Mesenchymal stem cell (in vitro differentiated cells and primary cell): ENCODE data around the gene DZANK1.

ENCODE experiments used
- DNase-seq: peaks from one replicate; pipeline ENCODE4 v3.0.0-alpha.2; 2013
- H2AFZ ChIP-seq: one replicate; pipeline ENCODE4 v1.6.1; 2013; ENCODE audit warnings: low read depth, mild to moderate bottlenecking, control low read depth, inconsistent platforms, low read length, moderate library complexity
- H2AK5ac ChIP-seq: 2 replicates; pipeline ENCODE4 v1.6.1; 2013; ENCODE audit warnings: low read length, moderate library complexity, mild to moderate bottlenecking, inconsistent platforms; ENCODE audit not compliant: severe bottlenecking
- H2BK120ac ChIP-seq: one replicate; pipeline ENCODE4 v1.6.1; 2013; ENCODE audit warnings: low read depth, mild to moderate bottlenecking, inconsistent platforms, low read length, moderate library complexity
- H2BK12ac ChIP-seq, 2 experiments: one replicate each; pipeline ENCODE4 v1.6.1; 2013; ENCODE audit warnings: inconsistent platforms in 2 of 2, low read length in 2 of 2, mild to moderate bottlenecking in 2 of 2, moderate library complexity in 2 of 2, control low read depth in 1 of 2
- H2BK15ac ChIP-seq: one replicate; pipeline ENCODE4 v1.6.1; 2013; ENCODE audit warnings: mild to moderate bottlenecking, low read depth, inconsistent platforms; ENCODE audit not compliant: poor library complexity, severe bottlenecking
- H2BK5ac ChIP-seq: 2 replicates; pipeline ENCODE4 v1.6.1; 2013; ENCODE audit warnings: low read depth, mild to moderate bottlenecking, low read length, control low read depth, inconsistent platforms; ENCODE audit not compliant: poor library complexity, severe bottlenecking
- H3K14ac ChIP-seq, 2 experiments: one replicate each; pipeline ENCODE4 v1.6.1; 2013; ENCODE audit warnings: inconsistent platforms in 2 of 2, low read length in 2 of 2, control low read depth in 1 of 2, mild to moderate bottlenecking in 1 of 2, moderate library complexity in 1 of 2
- H3K18ac ChIP-seq, 2 experiments: one replicate each; pipeline ENCODE4 v1.6.1; 2013; ENCODE audit warnings: inconsistent platforms in 2 of 2, low read length in 2 of 2, control low read depth in 1 of 2, low read depth in 1 of 2, mild to moderate bottlenecking in 1 of 2
- H3K23ac ChIP-seq, 2 experiments: one replicate each; pipeline ENCODE4 v1.6.1; 2013; ENCODE audit warnings: inconsistent platforms in 2 of 2, low read length in 2 of 2, mild to moderate bottlenecking in 2 of 2, moderate library complexity in 2 of 2, control low read depth in 1 of 2
- H3K27ac ChIP-seq: 2 replicates; pipeline ENCODE4 v1.5.1; 2013; ENCODE audit warnings: mild to moderate bottlenecking, moderate library complexity, low read length, control low read depth, inconsistent platforms; ENCODE audit not compliant: poor library complexity, severe bottlenecking
- H3K27me3 ChIP-seq, 2 experiments: 2 replicates each; pipeline versions ENCODE4 v1.6.1 to v1.7.0; 2013; ENCODE audit warnings: low read length in 2 of 2, mild to moderate bottlenecking in 2 of 2, moderate library complexity in 2 of 2, control low read depth in 1 of 2, inconsistent platforms in 1 of 2; ENCODE audit not compliant: control insufficient read depth in 1 of 2, insufficient read depth in 1 of 2
- H3K36me3 ChIP-seq, 2 experiments: 2 replicates each; pipeline versions ENCODE4 v1.6.1 to v1.7.0; 2013; ENCODE audit warnings: low read length in 2 of 2, control low read depth in 1 of 2, inconsistent platforms in 1 of 2, low read depth in 1 of 2, mild to moderate bottlenecking in 1 of 2; ENCODE audit not compliant: insufficient read depth in 2 of 2, control insufficient read depth in 1 of 2
- H3K4ac ChIP-seq, 2 experiments: one replicate each; pipeline ENCODE4 v1.6.1; 2013; ENCODE audit warnings: inconsistent platforms in 2 of 2, low read length in 2 of 2, mild to moderate bottlenecking in 2 of 2, moderate library complexity in 2 of 2, control low read depth in 1 of 2, low read depth in 1 of 2
- H3K4me1 ChIP-seq: 2 replicates; pipeline ENCODE4 v1.6.1; 2013; ENCODE audit warnings: low read depth, low read length, control low read depth; ENCODE audit not compliant: control insufficient read depth, insufficient read depth
- H3K4me2 ChIP-seq: 2 replicates; pipeline ENCODE4 v1.6.1; 2013; ENCODE audit warnings: low read length, mild to moderate bottlenecking, inconsistent platforms; ENCODE audit not compliant: poor library complexity, severe bottlenecking
- H3K4me3 ChIP-seq, 2 experiments: 2 replicates each; pipeline versions ENCODE4 v1.5.1 to v1.7.0; 2013; ENCODE audit warnings: low read length in 2 of 2, mild to moderate bottlenecking in 2 of 2, control low read depth in 1 of 2, low read depth in 1 of 2; ENCODE audit not compliant: insufficient read depth in 1 of 2
- H3K79me1 ChIP-seq: replicated peaks from 2 replicates; pipeline ENCODE4 v1.6.1; 2013; ENCODE audit warnings: mild to moderate bottlenecking, control low read depth, low read length, inconsistent platforms; ENCODE audit not compliant: poor library complexity, severe bottlenecking
- H3K9ac ChIP-seq: 2 replicates; pipeline ENCODE4 v1.7.0; 2013; ENCODE audit warnings: mild to moderate bottlenecking, low read length, moderate library complexity
- H3K9me3 ChIP-seq: 2 replicates; pipeline ENCODE4 v1.7.0; 2013; ENCODE audit warnings: mild to moderate bottlenecking, low read length; ENCODE audit not compliant: control insufficient read depth
- H4K8ac ChIP-seq: one replicate; pipeline ENCODE4 v1.6.1; 2013; ENCODE audit warnings: inconsistent platforms, mild to moderate bottlenecking, low read length, moderate library complexity
- H4K91ac ChIP-seq: one replicate; pipeline ENCODE4 v1.6.1; 2013; ENCODE audit warnings: mild to moderate bottlenecking, low read length, inconsistent platforms
- WGBS: methylation state at CpG from one replicate; pipeline ENCODE4 v1.1.7; 2013; ENCODE audit warnings: mixed read lengths; 5-methylcytosine and 5-hydroxymethylcytosine counted together

The DZANK1 gene

GRCh38 chr20:18390201-18390600 lies 76.6 kb downstream of the DZANK1 start:
- H2AFZ ChIP-seq, result no peak overlapping the region
- no peak overlapping the region for H2BK15ac ChIP-seq
- no peak overlapping the region for H3K9ac ChIP-seq
- H3K27me3 ChIP-seq, result no peaks in the 10 kb centered on the region
- H3K4me2 ChIP-seq, result no peak overlapping the region
- H3K14ac ChIP-seq, result no peak overlapping the region
- H3K4ac ChIP-seq, result no peak overlapping the region
- H3K27ac ChIP-seq, result no peak overlapping the region
- peaks cover 5% of the 10 kb centered on the region for H3K4me1 ChIP-seq
- no peak overlapping the region for H2BK120ac ChIP-seq
- no peak overlapping the region for H2BK12ac ChIP-seq
- H3K23ac ChIP-seq, result no peak overlapping the region
- H2AK5ac ChIP-seq, result no peak overlapping the region
- no peak overlapping the region for H2BK5ac ChIP-seq
- no peak overlapping the region for H3K18ac ChIP-seq
- DNase-seq, result no peak
- H3K36me3 ChIP-seq, result no peaks in the 10 kb centered on the region
- 75% methylated on average over 1 of the region's 3 CpGs for WGBS
- H3K9me3 ChIP-seq, result no peaks in the 10 kb centered on the region
- no peaks in the 10 kb centered on the region for H3K79me1 ChIP-seq
- H3K4me3 ChIP-seq, result no peak overlapping the region
- H4K8ac ChIP-seq, result no peak overlapping the region
- H4K91ac ChIP-seq, result no peak overlapping the region

- 69% methylated on average over 4 of the region's 6 CpGs for WGBS
These were observed 78.0 kb downstream of the DZANK1 start for GRCh38 chr20:18388860-18389259.

GRCh38 chr20:18380908-18381529 lies 85.8 kb downstream of the DZANK1 start:
- Histone ChIP-seq H3K4me3 (no peak overlapping the region), H2BK15ac (no peak overlapping the region), H3K9ac (no peak overlapping the region), H3K27me3 (no peaks in the 10 kb centered on the region), H3K79me1 (no peaks in the 10 kb centered on the region), H4K91ac (no peak overlapping the region), H3K4ac (no peak overlapping the region), H3K23ac (no peak overlapping the region), H2BK120ac (no peak overlapping the region), H2AK5ac (no peak overlapping the region), H2BK5ac (no peak overlapping the region), H2AFZ (no peak overlapping the region), H3K14ac (no peak overlapping the region), H3K18ac (no peak overlapping the region), H2BK12ac (no peak overlapping the region), H3K27ac (no peak overlapping the region), H3K4me1 (peaks cover under 1% of the 10 kb centered on the region), H3K36me3 (peaks cover 3 to 4% of the 10 kb centered on the region in 2 experiments), H4K8ac (no peak overlapping the region), H3K9me3 (no peaks in the 10 kb centered on the region), H3K4me2 (no peak overlapping the region)
- DNase-seq, result no peak
- 83% methylated on average over 7 of the region's 7 CpGs for WGBS

More at GRCh38 chr20:18388860-18389259, 78.0 kb downstream of the DZANK1 start:
- no peak overlapping the region for H3K9ac ChIP-seq
- H2AFZ ChIP-seq, result no peak overlapping the region
- H4K91ac ChIP-seq, result no peak overlapping the region
- H2BK120ac ChIP-seq, result no peak overlapping the region
- H3K18ac ChIP-seq, result no peak overlapping the region
- H3K79me1 ChIP-seq, result no peaks in the 10 kb centered on the region
- DNase-seq, result peak; percentile 26
- H3K23ac ChIP-seq, result no peak overlapping the region
- no peak overlapping the region for H3K14ac ChIP-seq
- H2BK5ac ChIP-seq, result no peak overlapping the region
- peaks cover 5% of the 10 kb centered on the region for H3K4me1 ChIP-seq
- no peak overlapping the region for H2BK15ac ChIP-seq
- H3K9me3 ChIP-seq, result no peaks in the 10 kb centered on the region
- H3K36me3 ChIP-seq, result peaks cover 0 to 4% of the 10 kb centered on the region in 2 experiments
- no peak overlapping the region for H3K4me2 ChIP-seq
- H2AK5ac ChIP-seq, result no peak overlapping the region
- no peak overlapping the region for H2BK12ac ChIP-seq
- no peak overlapping the region for H4K8ac ChIP-seq
- H3K4ac ChIP-seq, result no peak overlapping the region
- H3K4me3 ChIP-seq, result no peak overlapping the region
- H3K27ac ChIP-seq, result peak overlapping the region; percentile 34
- H3K27me3 ChIP-seq, result no peaks in the 10 kb centered on the region

GRCh38 chr20:18377896-18378481 lies 88.8 kb downstream of the DZANK1 start:
- H3K14ac ChIP-seq, result no peak overlapping the region
- no peak overlapping the region for H3K4me3 ChIP-seq
- WGBS, result 67% methylated on average over 8 of the region's 8 CpGs
- no peak overlapping the region for H2AK5ac ChIP-seq
- H3K23ac ChIP-seq, result no peak overlapping the region
- H4K91ac ChIP-seq, result no peak overlapping the region
- H2BK12ac ChIP-seq, result no peak overlapping the region
- no peak overlapping the region for H2BK15ac ChIP-seq
- no peak overlapping the region for H4K8ac ChIP-seq
- no peak overlapping the region for H2BK5ac ChIP-seq
- H3K4ac ChIP-seq, result no peak overlapping the region
- H3K18ac ChIP-seq, result no peak overlapping the region
- no peaks in the 10 kb centered on the region for H3K9me3 ChIP-seq
- no peak for DNase-seq
- no peak overlapping the region for H2AFZ ChIP-seq
- H3K27ac ChIP-seq, result no peak overlapping the region
- H3K79me1 ChIP-seq, result no peaks in the 10 kb centered on the region
- no peaks in the 10 kb centered on the region for H3K36me3 ChIP-seq
- H3K4me1 ChIP-seq, result peaks cover 1% of the 10 kb centered on the region
- H2BK120ac ChIP-seq, result no peak overlapping the region
- H3K9ac ChIP-seq, result no peak overlapping the region
- no peak overlapping the region for H3K4me2 ChIP-seq
- H3K27me3 ChIP-seq, result no peaks in the 10 kb centered on the region
